DOHH2 (cell line): ENCODE measurements around the gene FIZ1.

Experiments used
- H3F3A ChIP-seq: fragments of 200-600 bp; sonication (generic), shearing (Covaris generic); 2 replicates; pipeline ENCODE4 v1.6.0; 2016; ENCODE audit warnings: antibody characterized with exemption, mild to moderate bottlenecking; ENCODE audit not compliant: control insufficient read depth, insufficient read depth
- H3K27ac ChIP-seq: fragments of 200-600 bp; sonication (generic); 2 replicates; pipeline ENCODE4 v1.5.1; 2014; ENCODE audit warnings: low read depth, mild to moderate bottlenecking, low read length, moderate library complexity
- H3K27me3 ChIP-seq: fragments of 200-600 bp; sonication (generic); 2 replicates; pipeline ENCODE4 v1.6.1; 2014; ENCODE audit warnings: mild to moderate bottlenecking, low read length, mixed read lengths; ENCODE audit not compliant: control insufficient read depth
- H3K36me3 ChIP-seq: fragments of 200-600 bp; sonication (generic); 2 replicates; pipeline ENCODE4 v1.6.1; 2014; ENCODE audit warnings: mild to moderate bottlenecking, low read length, moderate library complexity, mixed read lengths; ENCODE audit not compliant: control insufficient read depth
- H3K4me1 ChIP-seq: fragments of 200-600 bp; sonication (generic); 2 replicates; pipeline ENCODE4 v1.6.1; 2014; ENCODE audit warnings: mild to moderate bottlenecking, low read length, mixed read lengths; ENCODE audit not compliant: control insufficient read depth
- H3K4me2 ChIP-seq: fragments of 200-600 bp; sonication (generic); 2 replicates; pipeline ENCODE4 v1.6.0; 2014; ENCODE audit warnings: mild to moderate bottlenecking, low read length, moderate library complexity
- H3K4me3 ChIP-seq: fragments of 200-600 bp; sonication (generic); 2 replicates; pipeline ENCODE4 v1.5.1; 2014; ENCODE audit warnings: mild to moderate bottlenecking, low read length, mixed read lengths
- H3K79me2 ChIP-seq: fragments of 200-600 bp; sonication (generic); 2 replicates; pipeline ENCODE4 v1.6.1; 2014; ENCODE audit warnings: mild to moderate bottlenecking, low read length, mixed read lengths; ENCODE audit not compliant: control insufficient read depth
- H3K9me2 ChIP-seq: fragments of 200-600 bp; sonication (generic); replicated peaks from 2 replicates; pipeline ENCODE4 v1.6.1; 2014; ENCODE audit warnings: mild to moderate bottlenecking, low read length, mixed read lengths; ENCODE audit not compliant: control insufficient read depth
- H3K9me3 ChIP-seq: fragments of 200-600 bp; sonication (generic); 2 replicates; pipeline ENCODE4 v1.6.1; 2014; ENCODE audit warnings: antibody characterized with exemption, low read length, mixed read lengths; ENCODE audit not compliant: control insufficient read depth, insufficient read depth
- H4K20me1 ChIP-seq: fragments of 200-600 bp; sonication (generic); 2 replicates; pipeline ENCODE4 v1.6.0; 2014; ENCODE audit warnings: low read depth, mild to moderate bottlenecking, antibody characterized with exemption, low read length, moderate library complexity; ENCODE audit not compliant: control insufficient read depth, insufficient read depth
- CTCF ChIP-seq: fragments of 200-600 bp; sonication (generic); IDR thresholded peaks from one replicate; pipeline ENCODE4 v1.5.1; 2014; ENCODE audit warnings: antibody characterized with exemption, mild to moderate bottlenecking, low read depth, low read length; ENCODE audit not compliant: poor library complexity, severe bottlenecking
- EZH2phosphoT487 ChIP-seq: fragments of 200-600 bp; sonication (generic); IDR thresholded peaks from 2 replicates; pipeline ENCODE4 v1.6.1; 2017; ENCODE audit warnings: borderline replicate concordance, mild to moderate bottlenecking, antibody characterized with exemption, low read length, moderate library complexity, mixed read lengths

FIZ1 gene

GRCh38 chr19:55546822-55547614, 52.3 kb downstream of the FIZ1 start:
- Histone ChIP-seq H3K79me2 (no peaks in the 10 kb centered on the region), H3K4me3 (no peak overlapping the region), H3K36me3 (no peaks in the 10 kb centered on the region), H3K4me1 (peaks cover 11% of the 10 kb centered on the region), H3K9me3 (no peaks in the 10 kb centered on the region), H3F3A (no peaks in the 10 kb centered on the region), H3K4me2 (no peak overlapping the region), H3K9me2 (no peaks in the 10 kb centered on the region), H3K27me3 (peaks cover 7% of the 10 kb centered on the region), H4K20me1 (no peaks in the 10 kb centered on the region), H3K27ac (no peak overlapping the region)
- TF ChIP-seq EZH2phosphoT487 (no peak), CTCF (no peak)

DNA sequence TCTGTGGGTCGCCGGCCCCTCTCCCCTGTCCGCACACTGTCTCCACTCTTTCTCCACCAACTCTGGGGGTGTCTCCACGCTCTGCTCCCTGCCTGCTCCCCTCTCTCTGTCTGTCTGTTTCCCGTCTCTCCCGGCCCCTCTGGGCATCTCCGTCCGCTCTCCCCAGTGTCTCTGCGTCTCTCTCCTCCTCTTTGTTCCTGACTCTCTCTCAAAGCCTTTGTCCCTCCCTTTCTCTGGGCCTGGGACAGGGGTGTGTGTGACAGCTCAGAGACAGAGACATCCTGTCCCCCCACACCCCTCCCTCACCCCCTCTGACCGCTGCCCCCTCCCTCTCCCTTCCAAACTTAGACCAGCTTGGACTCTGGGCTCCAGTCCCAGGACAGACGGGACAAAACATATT, 53.3 kb downstream of the FIZ1 start:
- Histone ChIP-seq H3K36me3 (no peaks in the 10 kb centered on the region), H3K4me2 (no peak overlapping the region), H3K4me1 (peaks cover 11% of the 10 kb centered on the region), H3K4me3 (no peak overlapping the region), H3K9me3 (no peaks in the 10 kb centered on the region), H3F3A (no peaks in the 10 kb centered on the region), H3K27ac (no peak overlapping the region), H4K20me1 (no peaks in the 10 kb centered on the region), H3K79me2 (no peaks in the 10 kb centered on the region), H3K9me2 (no peaks in the 10 kb centered on the region), H3K27me3 (peaks cover 7% of the 10 kb centered on the region)
- TF ChIP-seq EZH2phosphoT487 (no peak), CTCF (no peak)

DNA sequence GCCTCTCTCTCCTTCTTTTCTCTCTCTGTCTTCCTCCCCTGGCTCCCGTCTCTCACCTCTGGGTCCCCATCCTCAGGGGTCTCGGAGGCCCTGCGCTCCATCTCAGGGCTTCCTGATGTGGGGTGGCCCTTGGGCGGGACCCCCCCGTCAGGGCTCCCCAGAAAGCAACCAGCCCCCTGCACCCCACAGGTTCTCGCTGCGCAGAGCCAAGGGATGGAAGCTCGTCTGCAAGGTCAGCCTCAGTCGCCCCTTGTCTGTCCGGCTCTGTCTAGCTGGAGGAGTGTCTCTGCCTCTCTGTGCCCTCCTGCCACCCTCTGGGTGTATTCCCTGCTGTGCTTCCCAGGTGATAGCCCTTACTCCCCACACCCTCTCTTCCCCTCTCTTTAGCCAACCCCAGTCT, 53.9 kb downstream of the FIZ1 start, which contains the start of gene SBK3:
Gene SBK3, minus strand, starts transcription at position 101 of the 400 bp plus-strand sequence. Its CDS starts 0 bp downstream, at position 101.
- no peak within 1 kb of the TSS for H3K4me2 ChIP-seq

More for the DNA sequence above, 53.9 kb downstream of the FIZ1 start, which contains the start of gene SBK3:
- H3K9me3 ChIP-seq, result no peaks in the 10 kb centered on the region
- no peaks in the 10 kb centered on the region for H4K20me1 ChIP-seq
- H3K4me3 ChIP-seq, result no peak within 1 kb of the TSS
- peaks cover 11% of the 10 kb centered on the region for H3K4me1 ChIP-seq
- H3K27me3 ChIP-seq, result peaks cover 7% of the 10 kb centered on the region
- H3K79me2 ChIP-seq, result no peaks in the 10 kb centered on the region
- no peak within 1 kb of the TSS for H3K27ac ChIP-seq
- H3K36me3 ChIP-seq, result no peaks in the 10 kb centered on the region
- H3K9me2 ChIP-seq, result no peaks in the 10 kb centered on the region
- TF ChIP-seq CTCF, result no peak
- TF ChIP-seq EZH2phosphoT487, result no peak
- no peaks in the 10 kb centered on the region for H3F3A ChIP-seq
